GM19463 (cell line): ENCODE measurements around the gene FAHD2B.
A peak's percentile ranks its signal among the peaks of the same experiment; 100 is the strongest.
"Not testable (repeated sequence)": the region's sequence is repeated elsewhere in the genome, so short reads cannot be mapped to it uniquely, and the experiment has no call there.

ENCODE experiments used
- ATAC-seq: cut with Tn5 transposase; IDR thresholded peaks from one replicate; pipeline ENCODE4 v1.9.1; 2021; ENCODE audit warnings: mild to moderate bottlenecking, moderate library complexity; ENCODE audit not compliant: unreplicated experiment

The FAHD2B gene

GRCh38 chr2:97094772-97095611 lies at the start of gene FAHD2B:
TSS of gene FAHD2B (minus strand) at chr2:97094882. CDS start at chr2:97091706, 3,176 bp downstream.
- ATAC-seq, result peak; percentile 96

- not testable (repeated sequence) for ATAC-seq
Measured at GRCh38 chr2:97144016-97144415, 49.3 kb upstream of the FAHD2B start.

GRCh38 chr2:97129090-97129489 lies 34.4 kb upstream of the FAHD2B start:
- ATAC-seq, result not testable (repeated sequence)

GRCh38 chr2:97113882-97114255 lies 19.2 kb upstream of the FAHD2B start:
- ATAC-seq, result not testable (repeated sequence)

- peak; percentile 92 for ATAC-seq
Measured at GRCh38 chr2:97113050-97113881, 18.6 kb upstream of the FAHD2B start, which contains the start of gene ANKRD36. TSS of gene ANKRD36 (plus strand) at chr2:97113153. CDS start at chr2:97113740, 587 bp downstream.

- peak; percentile 7 for ATAC-seq
Measured at GRCh38 chr2:97112320-97113049, 17.8 kb upstream of the FAHD2B start.

GRCh38 chr2:97111246-97111645 lies 16.6 kb upstream of the FAHD2B start:
- ATAC-seq, result not testable (repeated sequence)

GRCh38 chr2:97106878-97107277 lies 12.2 kb upstream of the FAHD2B start:
- not testable (repeated sequence) for ATAC-seq

GRCh38 chr2:97098786-97099372 lies 4.2 kb upstream of the FAHD2B start:
- ATAC-seq, result not testable (repeated sequence)

- ATAC-seq, result no peak
Measured at GRCh38 chr2:97095661-97096060, 979 bp upstream of the FAHD2B start.

- not testable (repeated sequence) for ATAC-seq
Measured at GRCh38 chr2:97093983-97094771, 505 bp downstream of the FAHD2B start.

- not testable (repeated sequence) for ATAC-seq
Measured at GRCh38 chr2:97092946-97093345, 1.7 kb downstream of the FAHD2B start.

GRCh38 chr2:97088706-97089105 lies 6.0 kb downstream of the FAHD2B start:
- ATAC-seq, result not testable (repeated sequence)

- not testable (repeated sequence) for ATAC-seq
Measured at GRCh38 chr2:97085093-97085492, 9.6 kb downstream of the FAHD2B start.

- not testable (repeated sequence) for ATAC-seq
Measured at GRCh38 chr2:97083516-97083915, 11.2 kb downstream of the FAHD2B start.

- not testable (repeated sequence) for ATAC-seq
Measured at GRCh38 chr2:97082206-97082605, 12.5 kb downstream of the FAHD2B start.

GRCh38 chr2:97080855-97081254 lies 13.8 kb downstream of the FAHD2B start:
- ATAC-seq, result not testable (repeated sequence)

- ATAC-seq, result not testable (repeated sequence)
Measured at GRCh38 chr2:97077213-97077612, 17.5 kb downstream of the FAHD2B start.

GRCh38 chr2:97070915-97071314 lies 23.8 kb downstream of the FAHD2B start:
- ATAC-seq, result not testable (repeated sequence)

GRCh38 chr2:97068722-97069121 lies 26.0 kb downstream of the FAHD2B start:
- ATAC-seq, result not testable (repeated sequence)
